H1 (cell line): ENCODE measurements around the gene TLE4. TPM values are rescaled to one million over a fixed set of nuclear protein-coding genes. Genes with fewer than 3 reads are reported as not detected.

Source experiments
- CTCF ChIA-PET: fragments of 300-600 bp; sonication (Branson Sonifier 250); formaldehyde crosslinking; loops from one replicate; lab custom pipeline; 2021; ENCODE audit not compliant: partially characterized antibody; lab: Charles Lee
- POLR2A ChIA-PET: fragments of 300-600 bp; sonication (Branson Sonifier 250); formaldehyde crosslinking; loops from one replicate; lab custom pipeline; 2021; ENCODE audit warnings: inconsistent platforms; ENCODE audit not compliant: partially characterized antibody; lab: Charles Lee
- DNase-seq, 2 experiments: peaks; one replicate each; pipeline versions ENCODE4 v3.0.0 to v3.0.0-alpha.2; 2010 to 2022; ENCODE audit warnings: low spot score in 2 of 2, low read depth in 1 of 2, mixed read lengths in 1 of 2
- FAIRE-seq: peaks from 2 replicates; lab custom pipeline; 2011; peaks lifted over from hg19 to GRCh38; lab: Jason Lieb, UNC
- H2AFZ ChIP-seq: 2 replicates; pipeline ENCODE4 v1.8.1; 2012; ENCODE audit warnings: low read length, inconsistent platforms
- H2AK5ac ChIP-seq: 2 replicates; pipeline ENCODE4 v1.6.1; 2013; ENCODE audit warnings: low read depth, low read length
- H2BK120ac ChIP-seq: replicated peaks from 2 replicates; pipeline ENCODE3; 2013; ENCODE audit warnings: low read depth, low read length, inconsistent platforms
- H2BK12ac ChIP-seq: 2 replicates; pipeline ENCODE4 v1.6.1; 2013; ENCODE audit warnings: low read depth, low read length
- H2BK15ac ChIP-seq: 2 replicates; pipeline ENCODE4 v1.6.1; 2013; ENCODE audit warnings: low read length
- H2BK20ac ChIP-seq: 2 replicates; pipeline ENCODE4 v1.6.1; 2013; ENCODE audit warnings: low read length
- H2BK5ac ChIP-seq: 2 replicates; pipeline ENCODE4 v1.6.1; 2013; ENCODE audit warnings: low read depth, low read length
- H3K14ac ChIP-seq: 2 replicates; pipeline ENCODE4 v1.6.1; 2013; ENCODE audit warnings: inconsistent platforms; ENCODE audit not compliant: insufficient read length
- H3K18ac ChIP-seq: 2 replicates; pipeline ENCODE4 v1.6.1; 2013; ENCODE audit warnings: low read length; ENCODE audit errors: extremely low read depth
- H3K23ac ChIP-seq: 2 replicates; pipeline ENCODE4 v1.6.1; 2013; ENCODE audit warnings: inconsistent platforms; ENCODE audit not compliant: insufficient read length
- H3K23me2 ChIP-seq: 2 replicates; pipeline ENCODE4 v1.6.1; 2013; ENCODE audit warnings: low read depth, low read length
- H3K27ac ChIP-seq: 2 replicates; pipeline ENCODE4 v1.6.1; 2011; ENCODE audit warnings: low read depth, low read length, inconsistent platforms
- H3K27me3 ChIP-seq, 4 experiments: replicated peaks in 1 of 4; 1 replicate in 1 of 4; 2 replicates in 3 of 4; pipeline versions ENCODE4 v1.6.1 to v1.8.1; 2011 to 2013; ENCODE audit warnings: low read length in 3 of 4, mild to moderate bottlenecking in 3 of 4, inconsistent platforms in 2 of 4, mixed read lengths in 2 of 4, moderate library complexity in 1 of 4; ENCODE audit not compliant: control insufficient read depth in 3 of 4, insufficient read depth in 3 of 4; ENCODE audit errors: extremely low read depth in 1 of 4
- H3K36me3 ChIP-seq, 4 experiments: 2 replicates each; pipeline versions ENCODE4 v1.6.1 to v1.8.1; 2011 to 2013; ENCODE audit warnings: mild to moderate bottlenecking in 4 of 4, low read length in 3 of 4, moderate library complexity in 2 of 4, control low read depth in 1 of 4, inconsistent platforms in 1 of 4; ENCODE audit not compliant: insufficient read depth in 4 of 4, control insufficient read depth in 2 of 4
- H3K4ac ChIP-seq: replicated peaks from 2 replicates; pipeline ENCODE3; 2013; ENCODE audit warnings: low read length, low read depth, mixed read lengths, inconsistent platforms; ENCODE audit not compliant: insufficient read length
- H3K4me1 ChIP-seq, 4 experiments: replicated peaks in 1 of 4; 1 replicate in 1 of 4; 2 replicates in 3 of 4; pipeline versions ENCODE4 v1.6.1 to v1.8.1; 2011 to 2013; ENCODE audit warnings: low read length in 3 of 4, inconsistent platforms in 2 of 4, mixed read lengths in 1 of 4; ENCODE audit not compliant: insufficient read depth in 4 of 4, control insufficient read depth in 3 of 4
- H3K4me2 ChIP-seq, 2 experiments: 2 replicates each; pipeline versions ENCODE4 v1.6.1 to v1.8.1; 2011 to 2013; ENCODE audit warnings: low read depth in 2 of 2, low read length in 2 of 2, control low read depth in 1 of 2, inconsistent platforms in 1 of 2, mild to moderate bottlenecking in 1 of 2; ENCODE audit not compliant: insufficient read depth in 1 of 2
- H3K4me3 ChIP-seq, 4 experiments: fragments of 200-600, 300-600 bp in 1 of 4; sonication (generic), shearing (Covaris generic), sonication (Bioruptor Twin) in 1 of 4; 2 replicates each; pipeline versions ENCODE4 v1.5.1 to v1.8.1; 2011 to 2016; ENCODE audit warnings: low read length in 4 of 4, low read depth in 3 of 4, control low read depth in 2 of 4, inconsistent platforms in 2 of 4, mild to moderate bottlenecking in 2 of 4, mixed read lengths in 1 of 4, moderate library complexity in 1 of 4; ENCODE audit not compliant: insufficient read depth in 2 of 4; ENCODE audit errors: extremely low read depth in 1 of 4
- H3K56ac ChIP-seq: replicated peaks from 2 replicates; pipeline ENCODE3; 2013; ENCODE audit warnings: low read depth, mild to moderate bottlenecking, mixed read lengths, low read length, inconsistent platforms; ENCODE audit not compliant: insufficient read length
- H3K79me1 ChIP-seq: 2 replicates; pipeline ENCODE4 v1.6.1; 2013; ENCODE audit warnings: low read depth, low read length, control low read depth
- H3K79me2 ChIP-seq, 2 experiments: 2 replicates each; pipeline versions ENCODE4 v1.6.1 to v1.8.1; 2012 to 2013; ENCODE audit warnings: low read length in 2 of 2, mild to moderate bottlenecking in 2 of 2, inconsistent platforms in 1 of 2; ENCODE audit not compliant: insufficient read depth in 2 of 2, control insufficient read depth in 1 of 2
- H3K9ac ChIP-seq, 4 experiments: replicated peaks in 1 of 4; 1 replicate in 1 of 4; 2 replicates in 3 of 4; pipeline versions ENCODE4 v1.6.1 to v1.8.1; 2011 to 2013; ENCODE audit warnings: low read depth in 3 of 4, low read length in 3 of 4, control low read depth in 2 of 4, mild to moderate bottlenecking in 2 of 4, moderate library complexity in 2 of 4, inconsistent platforms in 1 of 4; ENCODE audit errors: extremely low read depth in 1 of 4
- H3K9me3 ChIP-seq, 2 experiments: 2 replicates each; pipeline versions ENCODE4 v1.6.1 to v1.8.1; 2012 to 2013; ENCODE audit warnings: mild to moderate bottlenecking in 2 of 2, moderate library complexity in 2 of 2, control low read depth in 1 of 2, inconsistent platforms in 1 of 2, low read depth in 1 of 2, low read length in 1 of 2, mixed read lengths in 1 of 2; ENCODE audit not compliant: insufficient read depth in 2 of 2
- H4K20me1 ChIP-seq, 2 experiments: replicated peaks in 1 of 2; 2 replicates each; pipeline versions ENCODE3 to v1.8.1; 2011 to 2013; ENCODE audit warnings: inconsistent platforms in 2 of 2, low read length in 2 of 2, mild to moderate bottlenecking in 1 of 2; ENCODE audit not compliant: insufficient read depth in 2 of 2, control insufficient read depth in 1 of 2
- H4K5ac ChIP-seq: 2 replicates; pipeline ENCODE4 v1.6.1; 2013; ENCODE audit warnings: low read length, low read depth, mixed read lengths, inconsistent platforms; ENCODE audit not compliant: insufficient read length
- H4K8ac ChIP-seq: 2 replicates; pipeline ENCODE4 v1.8.0; 2013; ENCODE audit warnings: mild to moderate bottlenecking, moderate library complexity, low read length, inconsistent platforms; ENCODE audit not compliant: insufficient read depth; ENCODE audit errors: extremely low read depth
- H4K91ac ChIP-seq: replicated peaks from 2 replicates; pipeline ENCODE3; 2013; ENCODE audit warnings: low read length, mixed read lengths, inconsistent platforms; ENCODE audit not compliant: insufficient read length
- CEBPB ChIP-seq: IDR thresholded peaks from 2 replicates; pipeline ENCODE4 v1.6.1; 2012; ENCODE audit warnings: low read depth, low read length
- HDAC2 ChIP-seq, 2 experiments: fragments of 300-600 bp in 1 of 2; sonication (generic) in 1 of 2; IDR thresholded peaks; 2 replicates each; pipeline ENCODE4 v1.6.1; 2011 to 2012; ENCODE audit warnings: low read depth in 2 of 2, low read length in 2 of 2, mild to moderate bottlenecking in 2 of 2, moderate library complexity in 2 of 2, borderline replicate concordance in 1 of 2, inconsistent platforms in 1 of 2
- WGBS, 2 experiments: shearing (Covaris generic) in 1 of 2; methylation state at CpG; one replicate each; pipeline versions ENCODE4 v1.1.6 to v1.1.7; 2013 to 2015; ENCODE audit warnings: low lambda C conversion rate in 2 of 2, mixed read lengths in 2 of 2, inconsistent platforms in 1 of 2, low coverage in 1 of 2, missing lambda C conversion rate in 1 of 2; ENCODE audit not compliant: insufficient replicate concordance in 2 of 2, insufficient coverage in 1 of 2, insufficient read length in 1 of 2; ENCODE audit errors: extremely low coverage in 1 of 2, missing lambda C conversion rate in 1 of 2; 5-methylcytosine and 5-hydroxymethylcytosine counted together
- polyA plus RNA-seq, 7 experiments: library from polyadenylated mRNA; depleted of rRNA in 3 of 7; stranded (reverse) in 5 of 7; unstranded in 2 of 7; fragments of >200 nt in 5 of 7; fragments of 200-250 nt in 2 of 7; gene quantifications; 1 replicate in 5 of 7; 2 replicates in 1 of 7; 4 replicates in 1 of 7; pipeline versions ENCODE4 v1.2.1 to v1.2.3, GENCODE V29; 2011 to 2013; ENCODE audit warnings: missing spikeins in 2 of 7, mixed read lengths in 2 of 7
- total RNA-seq: library from RNA; stranded (reverse); fragmentation: NEBNext Ultra II Directional; extraction: Animal tissue kit (Norgen Biotek cat#: 25700); gene quantifications from 2 replicates; pipeline ENCODE4 v1.2.1, GENCODE V29; 2021

Gene TLE4
- total and polyA plus RNA-seq, 2 of the 8 experiments (the other 6 are each of a cell fraction or from before 2014, with no cell fraction given): 32.4 to 36.9 TPM

DNA sequence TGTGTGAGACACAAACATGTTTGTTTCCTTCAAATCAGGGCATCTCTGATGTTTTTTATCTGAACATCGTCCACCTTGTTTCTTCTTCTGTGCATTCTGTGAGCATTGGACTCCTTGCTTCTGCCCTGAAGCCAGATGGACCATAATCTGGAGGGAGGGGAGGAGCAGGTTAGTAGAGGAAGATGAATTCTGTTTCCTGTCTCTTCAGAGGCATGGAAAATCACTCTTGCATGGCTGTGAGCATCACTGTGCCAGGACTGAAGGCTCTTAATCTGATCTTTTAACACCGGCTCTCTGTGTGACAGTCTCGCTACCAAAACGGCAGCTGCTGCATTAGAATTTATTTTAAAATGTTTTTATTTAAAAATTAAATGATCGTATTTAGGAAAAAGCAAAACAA lies 43.3 kb downstream of the TLE4 start:
- Histone ChIP-seq H3K23me2 (no peaks in the 10 kb centered on the region), H2BK20ac (no peak overlapping the region), H4K8ac (no peak overlapping the region), H2BK120ac (no peak overlapping the region), H2AK5ac (no peak overlapping the region), H2BK15ac (no peak overlapping the region), H4K5ac (no peak overlapping the region), H4K91ac (no peak overlapping the region), H3K23ac (no peak overlapping the region), H3K4me2 (no peak overlapping the region), H3K56ac (no peak overlapping the region), H3K4me3 (no peak overlapping the region), H3K79me1 (peaks cover 5% of the 10 kb centered on the region; the same call in 1 of the 2 replicates), H3K27ac (no peak overlapping the region), H3K4me1 (peaks cover 0 to 14% (median 6%) of the 10 kb centered on the region in 4 experiments; a peak in 4 of 7 replicates), H2BK5ac (no peak overlapping the region), H3K27me3 (no peaks in the 10 kb centered on the region), H3K9me3 (no peaks in the 10 kb centered on the region), H2BK12ac (no peak overlapping the region), H3K79me2 (peaks cover 0 to 57% of the 10 kb centered on the region in 2 experiments; a peak in 3 of 4 replicates), H3K4ac (no peak overlapping the region), H3K14ac (no peak overlapping the region), H3K36me3 (no peaks in the 10 kb centered on the region), H3K9ac (no peak overlapping the region), H4K20me1 (peaks cover 1% of the 10 kb centered on the region in 2 experiments), H2AFZ (no peak overlapping the region), H3K18ac (no peak overlapping the region)
- CTCF ChIA-PET: interaction anchor here (0.9 to 2.3 kb wide), 3 partner anchors 9 to 36 kb away, joined by 3 to 7 read pairs (median 3); no protein-coding TSS in a partner anchor
- WGBS, 2 experiments: 94% methylated on average over 5 of the region's 5 CpGs; no CpG with 5 or more reads in 1 of the 2 experiments
- FAIRE-seq (no peak), DNase-seq (no peak)
- POLR2A ChIA-PET: interaction anchor here (1.1 kb wide), 1 partner anchor 32 kb away, joined by 4 read pairs; no protein-coding TSS in a partner anchor
- TF ChIP-seq CEBPB (no peak), HDAC2 (IDR thresholded peaks at IDR 0.05; ENCODE audit: borderline replicate concordance in 1 of 2, low read depth in 2 of 2, low read length in 2 of 2) (no peak)
